CD4-positive, alpha-beta T cell (primary cell): ENCODE results near the gene BLNK. TPM values are rescaled to one million over a fixed set of nuclear protein-coding genes. Genes with fewer than 3 reads are reported as not detected.

Experiments used
- ATAC-seq: fragments of 200-7000 bp; cut with Tn5 transposase; one replicate; pipeline ENCODE4 v1.10.0; 2022; ENCODE audit warnings: mild to moderate bottlenecking; ENCODE audit not compliant: poor library complexity
- CTCF ChIA-PET: fragments of 350-600 bp; sonication (Branson Sonifier 250); formaldehyde crosslinking; loops from one replicate; lab custom pipeline; 2021; ENCODE audit warnings: antibody characterized with exemption, inconsistent platforms; lab: Charles Lee
- POLR2A ChIA-PET: fragments of 350-600 bp; sonication (Branson Sonifier 250); formaldehyde crosslinking; loops from one replicate; lab custom pipeline; 2021; ENCODE audit warnings: antibody characterized with exemption, inconsistent platforms; lab: Charles Lee
- DNase-seq, 14 experiments: peaks; one replicate each; pipeline ENCODE4 v3.0.0-alpha.2; 2013 to 2020; ENCODE audit warnings: mixed read lengths in 2 of 14
- H3K27ac ChIP-seq, 2 donors: one replicate each; pipeline versions ENCODE4 v1.5.1 to v1.7.0; 2013; ENCODE audit warnings: low read length in 2 of 2, low read depth in 1 of 2, mild to moderate bottlenecking in 1 of 2
- H3K27me3 ChIP-seq, 2 experiments: 1 replicate in 1 of 2; 2 replicates in 1 of 2; pipeline versions ENCODE4 v1.6.1 to v1.7.0; 2013; ENCODE audit warnings: low read length in 2 of 2, control low read depth in 1 of 2, mild to moderate bottlenecking in 1 of 2, moderate library complexity in 1 of 2; ENCODE audit not compliant: insufficient read depth in 2 of 2, control insufficient read depth in 1 of 2
- H3K36me3 ChIP-seq: one replicate; pipeline ENCODE4 v1.6.1; 2013; ENCODE audit warnings: low read length, control low read depth; ENCODE audit not compliant: insufficient read depth
- H3K4me1 ChIP-seq: one replicate; pipeline ENCODE4 v1.6.1; 2013; ENCODE audit warnings: low read length, control low read depth; ENCODE audit not compliant: insufficient read depth
- H3K4me3 ChIP-seq: one replicate; pipeline ENCODE4 v1.5.1; 2013; ENCODE audit warnings: mild to moderate bottlenecking, low read length, moderate library complexity
- H3K9me3 ChIP-seq, 2 experiments: 1 replicate in 1 of 2; 2 replicates in 1 of 2; pipeline versions ENCODE4 v1.6.1 to v1.7.0; 2013; ENCODE audit warnings: low read length in 2 of 2, mild to moderate bottlenecking in 2 of 2, control low read depth in 1 of 2, moderate library complexity in 1 of 2; ENCODE audit not compliant: control insufficient read depth in 1 of 2, insufficient read depth in 1 of 2
- H3K27ac Mint-ChIP-seq: one replicate; pipeline ENCODE4 v1.8.0; 2020; ENCODE audit warnings: mixed read lengths
- H3K27me3 Mint-ChIP-seq: one replicate; pipeline ENCODE4 v1.8.0; 2021; ENCODE audit warnings: mixed read lengths
- H3K36me3 Mint-ChIP-seq: one replicate; pipeline ENCODE4 v1.8.0; 2021; ENCODE audit warnings: low read depth, mixed read lengths
- H3K4me1 Mint-ChIP-seq: one replicate; pipeline ENCODE4 v1.8.0; 2021; ENCODE audit warnings: low read depth, mixed read lengths
- H3K4me3 Mint-ChIP-seq: one replicate; pipeline ENCODE4 v1.8.0; 2020; ENCODE audit warnings: mild to moderate bottlenecking, mixed read lengths
- H3K9me3 Mint-ChIP-seq: one replicate; pipeline ENCODE4 v1.8.0; 2020; ENCODE audit warnings: mixed read lengths
- CTCF ChIP-seq: fragments of 200-600 bp; IDR thresholded peaks from one replicate; pipeline ENCODE4 v1.8.0; 2022; ENCODE audit warnings: antibody characterized with exemption, mild to moderate bottlenecking
- intact Hi-C, 2 experiments: fragments of 100-400 bp; cut with DNase I in 1 of 2; cut with micrococcal nuclease in 1 of 2; formaldehyde crosslinking; loops; one replicate each; pipeline versions ENCODE4 v1.15.1 to v1.9.0; 2023 to 2025; cut with DNase I, micrococcal nuclease
- total RNA-seq, 174 experiments: library from RNA in 2 of 174; stranded (reverse) in 2 of 174; gene quantifications; one replicate each; pipeline ENCODE4 v1.2.3 and lab custom pipeline; 2021 to 2026

BLNK gene
- total RNA-seq, 2 experiments from 2014 or later, result not detected

- ChIA-PET CTCF (no interaction called here), POLR2A (no interaction called here)
- no peaks in the 10 kb centered on the region for H3K27me3 Mint-ChIP-seq
- no peak for TF ChIP-seq CTCF
- Histone ChIP-seq H3K36me3 (no peaks in the 10 kb centered on the region), H3K27ac (no peak overlapping the region), H3K4me3 (no peak overlapping the region), H3K4me1 (no peaks in the 10 kb centered on the region), H3K9me3 (no peaks in the 10 kb centered on the region), H3K27me3 (no peaks in the 10 kb centered on the region)
- no peaks in the 10 kb centered on the region for H3K4me1 Mint-ChIP-seq
- intact Hi-C loops, result no loop called here
- no peak for DNase-seq
- no peaks in the 10 kb centered on the region for H3K36me3 Mint-ChIP-seq
- H3K9me3 Mint-ChIP-seq, result no peaks in the 10 kb centered on the region
- no peak overlapping the region for H3K4me3 Mint-ChIP-seq
- H3K27ac Mint-ChIP-seq, result no peak overlapping the region
- ATAC-seq, result no peak
Measured at GRCh38 chr10:96236090-96236478, 35.3 kb downstream of the BLNK start.

DNA sequence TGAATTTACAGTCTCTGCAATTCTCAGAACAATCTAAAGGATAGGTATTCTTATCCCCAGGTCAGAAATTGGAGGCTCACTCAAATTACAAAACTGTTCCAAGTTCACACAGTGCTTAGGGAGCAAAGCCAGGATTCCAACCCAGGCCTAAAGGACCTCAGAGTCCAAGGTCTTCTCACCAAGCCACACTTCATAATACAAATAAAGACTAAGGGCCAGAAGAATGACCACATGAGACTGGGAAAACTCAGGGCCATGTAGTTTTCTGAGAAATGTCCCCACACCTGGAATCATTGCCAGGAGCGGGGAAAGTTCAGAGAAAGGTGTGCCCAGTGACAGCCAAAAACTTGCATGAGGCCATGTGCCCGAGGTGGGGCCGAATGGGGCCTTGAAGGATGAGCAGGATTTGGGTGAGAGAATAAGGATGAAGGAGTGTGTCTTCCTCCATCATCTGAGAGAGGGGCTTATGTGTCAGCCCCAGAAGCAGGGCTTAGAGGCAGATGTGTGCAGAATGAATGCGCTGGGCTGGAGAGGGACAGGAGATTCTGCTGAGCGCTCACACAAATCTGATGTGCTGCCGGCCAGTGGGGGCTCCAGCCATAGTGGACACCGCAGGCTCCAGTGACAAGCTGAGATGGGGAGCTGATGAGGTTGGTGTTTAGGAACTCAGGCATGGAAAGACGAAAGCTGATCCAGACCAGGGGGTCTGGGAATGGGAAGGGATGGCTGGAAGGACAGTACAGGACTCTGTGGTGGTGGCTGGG lies 35.9 kb downstream of the BLNK start:
- ATAC-seq (no peak), DNase-seq (no peak)
- H3K27me3 Mint-ChIP-seq, result no peaks in the 10 kb centered on the region
- Histone ChIP-seq H3K4me1 (no peaks in the 10 kb centered on the region), H3K27ac (no peak overlapping the region), H3K4me3 (no peak overlapping the region), H3K9me3 (no peaks in the 10 kb centered on the region), H3K36me3 (no peaks in the 10 kb centered on the region), H3K27me3 (no peaks in the 10 kb centered on the region)
- TF ChIP-seq CTCF, result no peak
- H3K27ac Mint-ChIP-seq, result no peak overlapping the region
- no peaks in the 10 kb centered on the region for H3K4me1 Mint-ChIP-seq
- intact Hi-C loops, result no loop called here
- no peaks in the 10 kb centered on the region for H3K9me3 Mint-ChIP-seq
- POLR2A ChIA-PET, result no interaction called here
- no peaks in the 10 kb centered on the region for H3K36me3 Mint-ChIP-seq
- CTCF ChIA-PET, result no interaction called here
- no peak overlapping the region for H3K4me3 Mint-ChIP-seq

DNA sequence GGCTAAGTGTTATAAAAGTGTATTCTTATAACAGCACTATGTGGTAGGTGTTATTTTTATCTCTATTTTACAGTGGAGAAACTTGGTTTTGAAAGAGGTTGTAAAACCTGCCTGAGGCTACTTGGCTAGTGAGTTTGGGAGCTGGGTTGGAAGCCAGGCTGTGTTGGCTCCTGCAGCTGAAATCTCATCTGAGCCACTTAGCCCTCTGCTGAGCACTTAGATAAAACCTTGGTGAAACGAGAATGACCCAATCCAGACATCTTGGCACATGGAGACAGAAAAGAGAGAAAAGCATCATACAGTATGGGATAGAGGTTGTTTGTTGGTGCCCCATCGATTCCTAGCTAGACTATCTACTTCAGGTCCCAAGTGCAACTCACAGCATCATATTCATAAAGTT lies 37.4 kb downstream of the BLNK start:
- Mint-ChIP-seq H3K9me3 (no peaks in the 10 kb centered on the region), H3K36me3 (no peaks in the 10 kb centered on the region), H3K27ac (no peak overlapping the region), H3K4me1 (no peaks in the 10 kb centered on the region), H3K27me3 (no peaks in the 10 kb centered on the region), H3K4me3 (no peak overlapping the region)
- ATAC-seq (no peak), DNase-seq (no peak)
- ChIA-PET CTCF (interaction anchor here (1.2 kb wide), 1 partner anchor 142 kb away, joined by 3 read pairs; no protein-coding TSS in a partner anchor), POLR2A (no interaction called here)
- no peaks in the 10 kb centered on the region for H3K27me3 ChIP-seq
- H3K36me3 ChIP-seq, result no peaks in the 10 kb centered on the region
- no peak overlapping the region for H3K4me3 ChIP-seq
- H3K9me3 ChIP-seq, result no peaks in the 10 kb centered on the region
- no peak for TF ChIP-seq CTCF
- intact Hi-C loops, result no loop called here
- no peak overlapping the region for H3K27ac ChIP-seq
- H3K4me1 ChIP-seq, result no peaks in the 10 kb centered on the region
